ENCODE results near the gene RNPEPL1. TPM values are rescaled to one million over a fixed set of nuclear protein-coding genes. Genes with fewer than 3 reads are reported as not detected.
"Not testable (repeated sequence)": the region's sequence is repeated elsewhere in the genome, so short reads cannot be mapped to it uniquely, and the experiment has no call there.

The RNPEPL1 gene
- total RNA-seq, 4 donors from 2014 or later, result 85.0 to 175 (median 154) TPM

DNA sequence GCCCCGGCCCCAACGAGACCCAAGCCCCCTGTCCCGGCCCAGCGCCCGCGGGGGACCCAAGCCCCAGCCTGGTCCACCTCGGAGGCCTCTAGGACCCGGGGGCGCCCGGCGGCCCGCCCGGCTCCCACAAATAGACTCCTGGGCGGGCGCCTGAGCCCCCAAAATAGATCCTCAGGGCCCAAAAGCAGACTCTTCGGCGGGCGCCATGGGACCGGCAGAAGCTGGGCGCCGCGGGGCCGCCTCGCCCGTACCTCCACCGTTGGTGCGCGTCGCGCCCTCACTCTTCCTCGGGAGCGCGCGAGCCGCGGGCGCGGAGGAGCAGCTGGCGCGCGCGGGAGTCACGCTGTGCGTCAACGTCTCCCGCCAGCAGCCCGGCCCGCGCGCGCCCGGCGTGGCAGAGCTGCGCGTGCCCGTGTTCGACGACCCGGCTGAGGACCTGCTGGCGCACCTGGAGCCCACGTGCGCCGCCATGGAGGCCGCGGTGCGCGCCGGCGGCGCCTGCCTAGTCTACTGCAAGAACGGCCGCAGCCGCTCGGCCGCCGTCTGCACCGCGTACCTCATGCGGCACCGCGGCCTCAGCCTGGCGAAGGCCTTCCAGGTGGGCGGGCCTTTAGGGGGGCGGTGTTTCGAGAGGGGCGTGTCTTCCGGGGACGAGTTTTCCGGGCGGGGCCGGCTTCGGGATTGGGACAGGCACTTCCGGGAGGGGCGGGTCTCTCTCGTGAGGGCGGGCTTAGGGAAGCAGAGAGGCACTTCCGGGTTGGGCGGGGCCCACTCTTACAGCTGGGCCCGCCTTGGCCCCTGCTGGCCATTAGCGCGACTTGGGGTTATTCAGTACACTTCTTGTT, 7.6 kb upstream of the RNPEPL1 start:
- TF ChIP-seq, protein P1, sequence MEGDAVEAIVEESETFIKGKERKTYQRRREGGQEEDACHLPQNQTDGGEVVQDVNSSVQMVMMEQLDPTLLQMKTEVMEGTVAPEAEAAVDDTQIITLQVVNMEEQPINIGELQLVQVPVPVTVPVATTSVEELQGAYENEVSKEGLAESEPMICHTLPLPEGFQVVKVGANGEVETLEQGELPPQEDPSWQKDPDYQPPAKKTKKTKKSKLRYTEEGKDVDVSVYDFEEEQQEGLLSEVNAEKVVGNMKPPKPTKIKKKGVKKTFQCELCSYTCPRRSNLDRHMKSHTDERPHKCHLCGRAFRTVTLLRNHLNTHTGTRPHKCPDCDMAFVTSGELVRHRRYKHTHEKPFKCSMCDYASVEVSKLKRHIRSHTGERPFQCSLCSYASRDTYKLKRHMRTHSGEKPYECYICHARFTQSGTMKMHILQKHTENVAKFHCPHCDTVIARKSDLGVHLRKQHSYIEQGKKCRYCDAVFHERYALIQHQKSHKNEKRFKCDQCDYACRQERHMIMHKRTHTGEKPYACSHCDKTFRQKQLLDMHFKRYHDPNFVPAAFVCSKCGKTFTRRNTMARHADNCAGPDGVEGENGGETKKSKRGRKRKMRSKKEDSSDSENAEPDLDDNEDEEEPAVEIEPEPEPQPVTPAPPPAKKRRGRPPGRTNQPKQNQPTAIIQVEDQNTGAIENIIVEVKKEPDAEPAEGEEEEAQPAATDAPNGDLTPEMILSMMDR (IDR thresholded peaks at IDR 0.05), result peak in 4 of 6 experiments; percentile 38 to 62 (median 52)
- peak; percentile 79 to 83 for TF ChIP-seq POLR2A (IDR thresholded peaks at IDR 0.05)
- DNase-seq, result peak; percentile 100
- Histone ChIP-seq H3K9me3 (no peaks in the 10 kb centered on the region), H3K27me3 (no peaks in the 10 kb centered on the region), H3K27ac (peak overlapping the region; percentile 97 to 100 (median 99)), H3K4me3 (peak overlapping the region; percentile 81 to 98 (median 90)), H3K36me3 (no peaks in the 10 kb centered on the region), H3K4me1 (peaks cover 4 to 52% (median 35%) of the 10 kb centered on the region in 4 donors)

DNA sequence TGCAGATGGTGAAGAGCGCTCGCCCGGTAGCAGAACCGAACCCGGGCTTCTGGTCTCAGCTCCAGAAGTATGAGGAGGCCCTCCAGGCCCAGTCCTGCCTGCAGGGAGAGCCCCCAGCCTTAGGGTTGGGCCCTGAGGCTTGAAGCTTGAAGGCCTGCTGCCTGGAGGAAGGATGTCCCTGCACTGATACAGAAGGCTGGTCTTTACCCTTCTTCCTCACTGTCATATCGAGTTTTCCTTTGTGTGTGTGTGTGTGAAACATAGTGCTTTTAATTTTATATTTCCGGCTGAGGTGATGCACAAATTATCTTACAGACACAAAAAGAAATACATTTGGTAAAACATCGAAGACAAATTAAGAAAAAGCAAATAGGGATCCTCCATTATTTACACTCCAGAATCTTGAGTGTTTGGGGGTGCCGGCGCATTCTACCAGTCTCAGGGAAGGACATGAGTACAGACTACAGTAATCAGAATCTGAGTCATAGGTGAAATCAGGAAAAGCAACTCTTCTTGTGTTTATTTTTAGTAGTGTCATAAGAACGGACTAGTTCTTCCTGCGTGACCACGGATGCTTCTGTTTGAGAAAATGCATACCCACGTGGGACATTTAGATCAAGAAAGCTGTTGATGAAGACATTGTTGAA, 6.8 kb upstream of the RNPEPL1 start:
- Histone ChIP-seq H3K9me3 (no peaks in the 10 kb centered on the region), H3K4me1 (peaks cover 4 to 57% (median 41%) of the 10 kb centered on the region in 4 donors), H3K27me3 (no peaks in the 10 kb centered on the region), H3K4me3 (peak overlapping the region; percentile 81 to 98 (median 90)), H3K27ac (peak overlapping the region; percentile 97 to 100 (median 99)), H3K36me3 (no peaks in the 10 kb centered on the region)
- DNase-seq, result peak in 2 of 3 donors; percentile 27 to 51
- TF ChIP-seq, protein P1 (IDR thresholded peaks at IDR 0.05), result peak in 1 of 6 experiments; percentile 8
- TF ChIP-seq POLR2A (IDR thresholded peaks at IDR 0.05), result no peak

DNA sequence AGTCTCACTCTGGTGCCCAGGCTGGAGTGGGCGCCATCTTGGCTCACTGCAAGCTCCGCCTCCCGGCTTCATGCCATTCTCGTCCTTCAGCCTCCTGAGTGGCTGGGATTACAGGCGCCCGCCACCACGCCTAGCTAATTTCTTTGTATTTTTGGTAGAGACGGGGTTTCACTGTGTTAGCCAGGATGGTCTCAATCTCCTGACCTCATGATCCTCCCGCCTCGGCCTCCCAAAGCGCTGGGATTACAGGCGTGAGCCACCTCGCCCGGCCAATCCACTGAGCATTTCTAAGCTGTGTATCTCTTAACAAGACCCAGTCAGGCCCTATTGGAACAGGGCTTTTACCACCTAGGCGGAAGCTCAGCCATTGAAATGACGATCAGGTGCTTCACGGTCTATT, 5.1 kb upstream of the RNPEPL1 start:
- H3K36me3 ChIP-seq, H3K9me3 ChIP-seq, H3K27me3 ChIP-seq, H3K4me3 ChIP-seq: not testable (repeated sequence)
- DNase-seq, result peak in 1 of 3 donors; percentile 36
- peak overlapping the region in 1 of 4 donors; percentile 13 for H3K27ac ChIP-seq
- peaks cover 0 to 59% (median 45%) of the 10 kb centered on the region in 4 donors for H3K4me1 ChIP-seq

DNA sequence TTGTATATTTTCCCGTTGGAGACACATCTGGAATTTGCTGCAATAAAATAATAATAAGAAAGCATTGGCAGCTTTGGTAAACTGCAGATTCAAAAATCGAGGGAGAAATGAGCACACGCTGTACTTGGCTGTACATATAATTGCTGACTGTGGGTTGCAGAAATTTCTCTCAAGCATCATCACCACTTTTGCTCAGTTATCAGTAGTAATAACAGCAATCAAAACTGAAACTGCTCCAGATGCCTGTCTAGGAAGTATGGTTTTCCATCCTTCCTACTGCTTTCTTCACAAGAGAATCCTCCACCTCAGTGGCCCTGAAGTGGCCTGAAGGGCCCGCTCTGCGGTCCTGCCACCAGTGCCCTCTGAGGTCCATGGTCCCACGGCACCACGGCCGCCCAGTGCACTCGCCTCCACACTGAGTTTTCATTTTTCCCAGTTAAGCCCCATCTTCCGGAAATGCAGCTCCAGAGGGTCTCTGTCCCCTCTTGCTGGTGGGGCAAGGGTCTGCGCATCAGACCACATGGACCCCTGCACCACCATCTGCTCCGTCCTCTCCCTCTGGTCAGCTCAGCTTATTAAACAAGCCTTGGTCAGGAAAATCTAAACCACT, 4.2 kb upstream of the RNPEPL1 start:
- Histone ChIP-seq H3K27me3 (no peaks in the 10 kb centered on the region), H3K27ac (peak overlapping the region in 2 of 4 donors; percentile 95 to 99), H3K4me1 (peaks cover 0 to 57% (median 46%) of the 10 kb centered on the region in 4 donors), H3K4me3 (no peak overlapping the region), H3K9me3 (no peaks in the 10 kb centered on the region), H3K36me3 (no peaks in the 10 kb centered on the region)
- DNase-seq, result peak in 2 of 3 donors; percentile 12 to 41
- TF ChIP-seq POLR2A (IDR thresholded peaks at IDR 0.05), result no peak
- TF ChIP-seq, protein P1 (IDR thresholded peaks at IDR 0.05), result no peak

DNA sequence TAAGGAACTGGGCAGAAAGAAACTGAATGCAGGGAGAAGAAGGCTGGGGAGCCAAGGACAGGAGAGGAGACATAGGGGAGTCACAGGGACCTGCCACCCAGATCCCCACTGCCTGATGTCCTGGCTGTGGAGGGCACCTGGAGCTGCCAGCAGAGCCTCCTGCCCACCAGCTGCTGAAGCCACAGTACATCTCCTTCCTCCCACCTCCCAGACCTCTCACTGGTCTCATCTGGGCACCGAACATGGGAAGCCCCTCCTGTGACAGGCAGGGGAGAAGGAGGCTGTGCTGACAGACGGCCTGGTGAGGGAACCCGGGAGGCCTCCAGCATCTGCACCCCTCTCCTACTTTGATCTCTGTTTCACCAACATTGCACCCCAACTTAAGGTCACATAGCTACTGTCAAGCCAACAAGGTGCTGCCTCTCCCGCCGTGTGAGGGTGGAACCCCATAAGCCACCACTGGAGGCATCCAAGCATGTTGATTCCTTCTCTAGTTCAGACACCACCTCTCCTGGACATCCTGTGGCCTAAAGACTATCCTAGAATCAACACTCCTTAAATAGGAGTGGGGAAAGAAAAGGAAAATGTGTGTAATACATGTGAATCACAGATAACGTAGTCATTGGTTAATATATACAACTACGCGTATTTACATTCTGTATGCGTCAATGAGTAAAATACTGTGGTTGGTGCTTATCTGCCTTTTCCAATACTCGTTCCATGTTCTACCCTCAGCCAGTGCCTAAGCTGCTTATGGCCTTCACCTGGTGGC, 3.5 kb upstream of the RNPEPL1 start:
- no peaks in the 10 kb centered on the region for H3K36me3 ChIP-seq
- H3K27ac ChIP-seq, result peak overlapping the region; percentile 92 to 99 (median 97)
- H3K4me1 ChIP-seq, result peaks cover 0 to 57% (median 49%) of the 10 kb centered on the region in 4 donors
- TF ChIP-seq, protein P1 (IDR thresholded peaks at IDR 0.05), result no peak
- TF ChIP-seq POLR2A (IDR thresholded peaks at IDR 0.05), result no peak
- H3K9me3 ChIP-seq, result no peaks in the 10 kb centered on the region
- DNase-seq, result peak; percentile 28 to 56 (median 45)
- H3K4me3 ChIP-seq, result peak overlapping the region in 2 of 4 donors; percentile 45 to 92
- H3K27me3 ChIP-seq, result no peaks in the 10 kb centered on the region

All from Peyer's patch (tissue), 4 donors.